ENCODE results near the gene MYO9B.
A peak's percentile ranks its signal among the peaks of the same experiment; 100 is the strongest.

The MYO9B gene

DNA sequence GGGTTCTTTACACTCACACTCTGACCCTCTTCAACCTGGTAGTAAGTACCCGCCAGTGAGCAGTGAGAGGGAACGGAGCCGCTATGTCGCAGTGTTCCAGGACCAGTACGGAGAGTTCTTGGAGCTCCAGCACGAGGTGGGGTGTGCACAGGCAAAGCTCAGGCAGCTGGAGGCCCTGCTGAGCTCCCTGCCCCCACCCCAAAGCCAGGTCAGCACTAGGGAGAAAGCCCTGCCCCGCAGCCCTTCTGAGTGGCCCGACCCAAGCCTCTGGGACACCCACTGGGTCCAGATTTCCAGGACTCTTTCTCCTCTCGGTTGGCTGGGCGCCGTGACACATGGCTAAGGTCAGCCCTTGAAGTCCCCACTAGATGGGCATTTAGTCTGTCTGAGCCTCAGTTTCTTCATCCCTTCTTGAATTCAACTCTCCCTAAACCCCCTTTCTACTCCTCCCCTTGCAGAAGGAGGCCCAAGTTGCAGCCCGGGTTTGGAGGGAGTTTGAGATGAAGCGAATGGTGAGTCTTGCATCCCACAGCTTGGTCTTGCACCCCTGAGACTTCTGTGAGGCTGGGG, 152.3 kb downstream of the MYO9B start:
- DNase-seq (ENCODE audit: low read depth, low spot score), result no peak
- Histone ChIP-seq H3K4me3 (no peak overlapping the region), H3K9me3 (ENCODE audit: low read depth, low read length) (no peaks in the 10 kb centered on the region), H3K36me3 (ENCODE audit: insufficient read depth, low read length) (peaks cover 5% of the 10 kb centered on the region; the same call in 1 of the 2 replicates), H3K27ac (no peak overlapping the region), H3K9ac (ENCODE audit: insufficient read length) (no peak overlapping the region)
- TF ChIP-seq EZH2 (IDR thresholded peaks at IDR 0.05), result no peak
- no peak for TF ChIP-seq POLR2AphosphoS5 (IDR thresholded peaks at IDR 0.05; ENCODE audit: borderline replicate concordance, low read depth, low read length)
- no peak for TF ChIP-seq FOXP2 (optimal IDR thresholded peaks at IDR 0.05; ENCODE audit: control extremely low read depth, extremely low read length, insufficient read depth)

- no peak overlapping the region for H3K9ac ChIP-seq (ENCODE audit: insufficient read length)
- TF ChIP-seq EZH2 (IDR thresholded peaks at IDR 0.05) (no peak), POLR2AphosphoS5 (IDR thresholded peaks at IDR 0.05; ENCODE audit: borderline replicate concordance, low read depth, low read length) (no peak), FOXP2 (optimal IDR thresholded peaks at IDR 0.05; ENCODE audit: control extremely low read depth, extremely low read length, insufficient read depth) (no peak)
- no peak for DNase-seq (ENCODE audit: low read depth, low spot score)
- H3K9me3 ChIP-seq (ENCODE audit: low read depth, low read length), result no peaks in the 10 kb centered on the region
- H3K36me3 ChIP-seq (ENCODE audit: insufficient read depth, low read length), result peaks cover 5% of the 10 kb centered on the region; the same call in 1 of the 2 replicates
- H3K4me3 ChIP-seq, result no peak overlapping the region
- H3K27ac ChIP-seq, result no peak overlapping the region
Measured at GRCh38 chr19:17229890-17230289, 154.3 kb downstream of the MYO9B start.

DNA sequence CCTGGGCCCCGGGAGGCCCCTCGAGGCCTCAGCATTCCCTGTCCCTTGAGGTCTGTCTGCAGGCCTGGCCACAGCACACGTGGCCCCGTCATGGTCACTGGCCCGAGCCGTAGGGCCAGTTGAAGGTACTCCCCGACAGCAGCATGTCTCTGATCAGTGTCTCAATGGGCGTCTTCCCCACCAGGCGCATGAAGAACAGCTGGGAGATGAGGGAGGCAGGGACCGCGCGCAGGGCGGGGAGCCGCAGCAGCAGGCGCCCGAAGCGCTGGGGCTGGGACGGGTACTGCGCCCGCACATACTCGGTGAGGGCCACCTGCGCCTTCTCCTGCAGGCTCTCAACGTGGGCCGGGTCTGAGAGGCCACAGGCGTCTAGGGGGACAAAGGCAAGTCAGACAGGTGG, 156.7 kb downstream of the MYO9B start:
- no peak overlapping the region for H3K4me3 ChIP-seq
- H3K9ac ChIP-seq (ENCODE audit: insufficient read length), result no peak overlapping the region
- TF ChIP-seq POLR2AphosphoS5 (IDR thresholded peaks at IDR 0.05; ENCODE audit: borderline replicate concordance, low read depth, low read length), result no peak
- TF ChIP-seq FOXP2 (optimal IDR thresholded peaks at IDR 0.05; ENCODE audit: control extremely low read depth, extremely low read length, insufficient read depth), result no peak
- no peak for TF ChIP-seq EZH2 (IDR thresholded peaks at IDR 0.05)
- no peak overlapping the region for H3K27ac ChIP-seq
- H3K9me3 ChIP-seq (ENCODE audit: low read depth, low read length), result no peaks in the 10 kb centered on the region
- peaks cover 5% of the 10 kb centered on the region; the same call in 1 of the 2 replicates for H3K36me3 ChIP-seq (ENCODE audit: insufficient read depth, low read length)
- no peak for DNase-seq (ENCODE audit: low read depth, low spot score)

DNA sequence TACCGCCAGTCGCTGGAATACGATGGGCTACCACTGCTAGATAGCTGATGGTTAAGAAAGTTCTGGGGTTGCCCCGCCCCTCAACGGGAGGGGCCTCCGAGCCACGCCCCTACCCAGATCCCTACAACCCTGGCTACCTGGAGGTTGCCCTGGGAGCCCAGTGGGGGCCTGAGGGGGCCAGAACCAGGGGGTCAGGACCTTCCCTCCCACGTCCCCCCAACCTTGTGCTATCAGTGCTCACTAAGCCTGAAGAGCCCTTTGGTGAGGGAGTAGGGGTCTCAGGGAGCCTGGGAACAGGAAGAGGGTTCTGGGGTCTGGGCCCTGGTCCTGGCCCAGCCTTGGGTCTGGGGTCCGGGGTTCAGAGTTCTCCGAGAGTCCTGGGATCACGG, 159.3 kb downstream of the MYO9B start:
- H3K4me3 ChIP-seq, result peak overlapping the region; percentile 79
- peak overlapping the region; percentile 62 for H3K9ac ChIP-seq (ENCODE audit: insufficient read length)
- no peak overlapping the region for H3K27ac ChIP-seq
- no peaks in the 10 kb centered on the region for H3K9me3 ChIP-seq (ENCODE audit: low read depth, low read length)
- DNase-seq (ENCODE audit: low read depth, low spot score), result no peak
- TF ChIP-seq FOXP2 (optimal IDR thresholded peaks at IDR 0.05; ENCODE audit: control extremely low read depth, extremely low read length, insufficient read depth), result no peak
- TF ChIP-seq EZH2 (IDR thresholded peaks at IDR 0.05), result no peak
- no peak for TF ChIP-seq POLR2AphosphoS5 (IDR thresholded peaks at IDR 0.05; ENCODE audit: borderline replicate concordance, low read depth, low read length)
- H3K36me3 ChIP-seq (ENCODE audit: insufficient read depth, low read length), result peaks cover 5% of the 10 kb centered on the region; the same call in 1 of the 2 replicates

DNA sequence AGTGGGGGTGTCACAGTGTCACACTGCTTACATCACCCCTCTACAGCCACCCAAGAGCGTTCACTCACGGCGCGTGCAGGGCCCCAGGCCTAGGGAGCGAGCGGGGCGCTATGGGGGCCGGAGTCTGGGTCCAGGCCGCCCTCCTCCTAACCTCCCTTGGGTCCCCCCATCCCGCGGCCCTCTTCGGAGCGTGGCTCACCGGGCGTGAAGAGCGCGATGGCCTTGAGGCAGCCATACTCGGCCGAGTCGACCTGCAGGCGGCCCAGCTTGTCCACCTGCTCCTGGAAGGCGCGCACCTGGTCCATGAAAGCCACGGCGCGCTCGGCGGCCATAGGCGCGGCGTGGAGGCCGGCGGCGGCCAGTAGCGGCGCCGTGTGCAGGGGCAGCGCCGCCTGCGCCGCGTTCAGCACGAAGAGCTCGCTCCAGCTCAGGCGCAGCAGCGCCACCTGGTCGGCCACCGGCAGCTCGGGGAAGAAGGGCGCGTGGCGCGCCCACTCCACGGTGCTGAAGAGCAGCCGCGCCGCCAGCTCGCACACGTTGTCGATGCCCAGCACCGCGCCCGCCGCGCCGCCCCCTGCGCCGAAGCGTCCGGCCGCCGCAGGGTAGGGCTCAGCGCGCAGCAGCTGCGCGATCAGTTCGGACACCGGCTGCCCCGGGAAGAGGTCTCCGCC, 159.9 kb downstream of the MYO9B start:
- Histone ChIP-seq H3K4me3 (peak overlapping the region; percentile 79), H3K36me3 (ENCODE audit: insufficient read depth, low read length) (peaks cover 5% of the 10 kb centered on the region; the same call in 1 of the 2 replicates), H3K9me3 (ENCODE audit: low read depth, low read length) (no peaks in the 10 kb centered on the region), H3K9ac (ENCODE audit: insufficient read length) (peak overlapping the region; percentile 62), H3K27ac (no peak overlapping the region)
- DNase-seq (ENCODE audit: low read depth, low spot score), result no peak
- TF ChIP-seq POLR2AphosphoS5 (IDR thresholded peaks at IDR 0.05; ENCODE audit: borderline replicate concordance, low read depth, low read length) (no peak), EZH2 (IDR thresholded peaks at IDR 0.05) (no peak), FOXP2 (optimal IDR thresholded peaks at IDR 0.05; ENCODE audit: control extremely low read depth, extremely low read length, insufficient read depth) (no peak)

GRCh38 chr19:17235971-17236777, 160.6 kb downstream of the MYO9B start:
- DNase-seq (ENCODE audit: low read depth, low spot score), result no peak
- Histone ChIP-seq H3K4me3 (peak overlapping the region; percentile 79), H3K9ac (ENCODE audit: insufficient read length) (peak overlapping the region; percentile 55), H3K9me3 (ENCODE audit: low read depth, low read length) (no peaks in the 10 kb centered on the region), H3K36me3 (ENCODE audit: insufficient read depth, low read length) (peaks cover 5% of the 10 kb centered on the region; the same call in 1 of the 2 replicates), H3K27ac (no peak overlapping the region)
- TF ChIP-seq EZH2 (IDR thresholded peaks at IDR 0.05) (no peak), FOXP2 (optimal IDR thresholded peaks at IDR 0.05; ENCODE audit: control extremely low read depth, extremely low read length, insufficient read depth) (no peak), POLR2AphosphoS5 (IDR thresholded peaks at IDR 0.05; ENCODE audit: borderline replicate concordance, low read depth, low read length) (no peak)

GRCh38 chr19:17236811-17237543, 161.4 kb downstream of the MYO9B start:
- Histone ChIP-seq H3K36me3 (ENCODE audit: insufficient read depth, low read length) (peaks cover 2% of the 10 kb centered on the region; the same call in 1 of the 2 replicates), H3K4me3 (no peak overlapping the region), H3K9me3 (ENCODE audit: low read depth, low read length) (no peaks in the 10 kb centered on the region), H3K9ac (ENCODE audit: insufficient read length) (no peak overlapping the region), H3K27ac (no peak overlapping the region)
- DNase-seq (ENCODE audit: low read depth, low spot score), result no peak
- TF ChIP-seq FOXP2 (optimal IDR thresholded peaks at IDR 0.05; ENCODE audit: control extremely low read depth, extremely low read length, insufficient read depth) (no peak), EZH2 (IDR thresholded peaks at IDR 0.05) (no peak), POLR2AphosphoS5 (IDR thresholded peaks at IDR 0.05; ENCODE audit: borderline replicate concordance, low read depth, low read length) (no peak)
